ENCODE results near the gene RNF187. TPM values are rescaled to one million over a fixed set of nuclear protein-coding genes. Genes with fewer than 3 reads are reported as not detected.

The RNF187 gene

GRCh38 chr1:228544021-228544850 lies 57.1 kb downstream of the RNF187 start:
- Histone ChIP-seq H2AFZ (ENCODE audit: low read depth, low read length) (no peak overlapping the region), H3K36me3 (ENCODE audit: control insufficient read depth in 1 of 2, insufficient read depth in 2 of 2, low read depth in 1 of 2, low read length in 2 of 2) (no peaks in the 10 kb centered on the region), H2BK120ac (ENCODE audit: low read depth, low read length) (no peak overlapping the region), H3K18ac (ENCODE audit: low read depth in 1 of 2, low read length in 2 of 2) (no peak overlapping the region), H4K91ac (ENCODE audit: low read length) (no peak overlapping the region), H2BK12ac (ENCODE audit: low read length in 2 of 2) (no peak overlapping the region), H3K4me3 (ENCODE audit: insufficient read depth in 1 of 2, low read depth in 1 of 2, low read length in 2 of 2) (no peak overlapping the region), H3K27me3 (ENCODE audit: control insufficient read depth in 1 of 2, insufficient read depth in 1 of 2, low read length in 2 of 2) (peaks cover 0 to 6% of the 10 kb centered on the region in 2 experiments), H2BK15ac (ENCODE audit: low read depth, poor library complexity, severe bottlenecking) (no peak overlapping the region), H3K27ac (ENCODE audit: low read length, poor library complexity, severe bottlenecking) (no peak overlapping the region), H3K9me3 (ENCODE audit: control insufficient read depth, low read length) (no peaks in the 10 kb centered on the region), H3K4ac (ENCODE audit: low read depth in 1 of 2, low read length in 2 of 2) (no peak overlapping the region), H3K23ac (ENCODE audit: low read length in 2 of 2) (no peak overlapping the region), H3K79me1 (replicated peaks; ENCODE audit: low read length, poor library complexity, severe bottlenecking) (no peaks in the 10 kb centered on the region), H3K4me1 (ENCODE audit: control insufficient read depth, insufficient read depth, low read depth, low read length) (no peaks in the 10 kb centered on the region), H4K8ac (ENCODE audit: low read length) (no peak overlapping the region), H3K9ac (ENCODE audit: low read length) (no peak overlapping the region), H3K4me2 (ENCODE audit: low read length, poor library complexity, severe bottlenecking) (no peak overlapping the region), H3K14ac (ENCODE audit: low read length in 2 of 2) (no peak overlapping the region), H2BK5ac (ENCODE audit: low read depth, low read length, poor library complexity, severe bottlenecking) (no peak overlapping the region), H2AK5ac (ENCODE audit: low read length, severe bottlenecking) (no peak overlapping the region)
- DNase-seq: no peak
- WGBS: 61% methylated on average over 7 of the region's 7 CpGs

DNA sequence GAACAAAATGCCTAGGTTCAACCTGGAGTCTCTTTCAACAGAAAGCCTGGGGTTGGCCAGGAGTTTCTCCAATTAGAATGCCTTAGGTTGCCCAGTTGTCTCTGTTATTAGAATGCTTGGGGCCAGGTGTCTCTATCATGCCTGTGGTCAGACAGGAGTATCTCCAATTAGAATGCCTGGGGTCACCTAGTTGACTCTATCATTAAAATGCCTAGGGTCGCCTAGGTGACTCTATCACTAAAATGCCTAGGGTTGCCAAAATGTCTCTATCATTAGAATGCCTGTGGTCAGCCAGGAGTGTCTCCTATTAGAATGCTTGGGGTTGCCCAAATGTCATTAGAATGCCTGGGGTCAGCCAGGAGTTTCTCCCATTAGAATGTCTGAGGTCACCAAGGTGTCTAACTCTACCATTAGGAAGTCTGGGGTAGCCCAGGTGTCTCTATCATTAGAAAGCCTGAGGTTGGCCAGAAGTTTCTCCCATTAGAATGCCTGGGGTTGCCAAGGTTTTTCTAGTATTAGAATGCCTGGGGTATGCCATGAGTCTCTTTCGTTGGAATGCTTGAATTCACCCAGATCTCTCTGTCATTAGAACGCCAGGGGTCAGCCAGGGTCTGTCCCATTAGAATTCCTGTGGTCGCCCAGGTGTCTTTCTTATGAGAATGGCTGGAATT lies 57.9 kb downstream of the RNF187 start:
- Histone ChIP-seq H3K14ac (ENCODE audit: low read length in 2 of 2) (no peak overlapping the region), H2AK5ac (ENCODE audit: low read length, severe bottlenecking) (no peak overlapping the region), H3K36me3 (ENCODE audit: control insufficient read depth in 1 of 2, insufficient read depth in 2 of 2, low read depth in 1 of 2, low read length in 2 of 2) (no peaks in the 10 kb centered on the region), H2BK15ac (ENCODE audit: low read depth, poor library complexity, severe bottlenecking) (no peak overlapping the region), H3K4ac (ENCODE audit: low read depth in 1 of 2, low read length in 2 of 2) (no peak overlapping the region), H3K23ac (ENCODE audit: low read length in 2 of 2) (no peak overlapping the region), H3K9ac (ENCODE audit: low read length) (no peak overlapping the region), H2AFZ (ENCODE audit: low read depth, low read length) (no peak overlapping the region), H2BK5ac (ENCODE audit: low read depth, low read length, poor library complexity, severe bottlenecking) (no peak overlapping the region), H3K79me1 (replicated peaks; ENCODE audit: low read length, poor library complexity, severe bottlenecking) (no peaks in the 10 kb centered on the region), H3K27me3 (ENCODE audit: control insufficient read depth in 1 of 2, insufficient read depth in 1 of 2, low read length in 2 of 2) (peaks cover 0 to 9% of the 10 kb centered on the region in 2 experiments), H3K4me2 (ENCODE audit: low read length, poor library complexity, severe bottlenecking) (no peak overlapping the region), H3K9me3 (ENCODE audit: control insufficient read depth, low read length) (no peaks in the 10 kb centered on the region), H3K18ac (ENCODE audit: low read depth in 1 of 2, low read length in 2 of 2) (no peak overlapping the region), H3K27ac (ENCODE audit: low read length, poor library complexity, severe bottlenecking) (no peak overlapping the region), H3K4me3 (ENCODE audit: insufficient read depth in 1 of 2, low read depth in 1 of 2, low read length in 2 of 2) (no peak overlapping the region), H4K8ac (ENCODE audit: low read length) (no peak overlapping the region), H2BK12ac (ENCODE audit: low read length in 2 of 2) (no peak overlapping the region), H3K4me1 (ENCODE audit: control insufficient read depth, insufficient read depth, low read depth, low read length) (no peaks in the 10 kb centered on the region), H2BK120ac (ENCODE audit: low read depth, low read length) (no peak overlapping the region), H4K91ac (ENCODE audit: low read length) (no peak overlapping the region)
- WGBS: 63% methylated on average over 4 of the region's 4 CpGs
- no peak for DNase-seq

Small RNAs within 50 kb of the gene (small RNA-seq; reads per million reads assigned to genes)
- not detected for gene MIR4666A (ENCODE audit: low read depth)

Data from mesenchymal stem cell (in vitro differentiated cells and primary cell).